ENCODE data around the gene MIF4GD. TPM values are rescaled to one million over a fixed set of nuclear protein-coding genes. Genes with fewer than 3 reads are reported as not detected.

Gene MIF4GD
- total RNA-seq, 1 donor from 2014 or later, result 26.5 TPM

GRCh38 chr17:75315541-75316243 is 44.7 kb upstream of the MIF4GD start:
- DNase-seq (ENCODE audit: low read depth), result no peak
- TF ChIP-seq CTCF (conservative IDR thresholded peaks at IDR 0.05; ENCODE audit: low read depth, low read length), result no peak
- no peak overlapping the region for H3K4me3 ChIP-seq (ENCODE audit: low read depth, low read length)

GRCh38 chr17:75313941-75314551 is 43.0 kb upstream of the MIF4GD start:
- H3K4me3 ChIP-seq (ENCODE audit: low read depth, low read length), result no peak overlapping the region
- DNase-seq (ENCODE audit: low read depth), result no peak
- no peak for TF ChIP-seq CTCF (conservative IDR thresholded peaks at IDR 0.05; ENCODE audit: low read depth, low read length)

GRCh38 chr17:75308732-75309629 is 38.0 kb upstream of the MIF4GD start:
- H3K4me3 ChIP-seq (ENCODE audit: low read depth, low read length), result no peak overlapping the region
- DNase-seq (ENCODE audit: low read depth), result no peak
- TF ChIP-seq CTCF (conservative IDR thresholded peaks at IDR 0.05; ENCODE audit: low read depth, low read length), result no peak

GRCh38 chr17:75307957-75308731 is 37.1 kb upstream of the MIF4GD start:
- no peak for TF ChIP-seq CTCF (conservative IDR thresholded peaks at IDR 0.05; ENCODE audit: low read depth, low read length)
- no peak for DNase-seq (ENCODE audit: low read depth)
- H3K4me3 ChIP-seq (ENCODE audit: low read depth, low read length), result no peak overlapping the region

GRCh38 chr17:75301502-75302206 is 30.6 kb upstream of the MIF4GD start:
- H3K4me3 ChIP-seq (ENCODE audit: low read depth, low read length), result no peak overlapping the region
- no peak for DNase-seq (ENCODE audit: low read depth)
- TF ChIP-seq CTCF (conservative IDR thresholded peaks at IDR 0.05; ENCODE audit: low read depth, low read length), result no peak

GRCh38 chr17:75301049-75301448 is 30.0 kb upstream of the MIF4GD start:
- DNase-seq (ENCODE audit: low read depth), result no peak
- no peak overlapping the region for H3K4me3 ChIP-seq (ENCODE audit: low read depth, low read length)
- TF ChIP-seq CTCF (conservative IDR thresholded peaks at IDR 0.05; ENCODE audit: low read depth, low read length), result no peak
